Upper lobe of left lung (tissue), 6 donors: ENCODE results near the gene BARX2. TPM values are rescaled to one million over a fixed set of nuclear protein-coding genes. Genes with fewer than 3 reads are reported as not detected.

ENCODE experiments used
- ATAC-seq, 2 donors: fragments of 200-7000 bp; cut with Tn5 transposase; one replicate each; pipeline ENCODE4 v1.9.1; 2022; ENCODE audit warnings: mild to moderate bottlenecking in 2 of 2, moderate library complexity in 2 of 2; ENCODE audit not compliant: low FRiP score in 2 of 2
- DNase-seq, 2 donors: peaks; one replicate each; pipeline ENCODE4 v3.0.0-alpha.2; 2019 to 2020
- H3K27ac ChIP-seq, 4 donors: fragments of 200-600 bp; sonication (generic); one replicate each; pipeline ENCODE4 v1.5.1; 2016 to 2019
- H3K27me3 ChIP-seq, 4 donors: fragments of 200-600 bp; sonication (generic); one replicate each; pipeline ENCODE4 v1.5.1; 2017 to 2019
- H3K36me3 ChIP-seq, 4 donors: fragments of 200-600 bp; sonication (generic); one replicate each; pipeline ENCODE4 v1.5.1; 2016 to 2019
- H3K4me1 ChIP-seq, 4 donors: fragments of 200-600 bp; sonication (generic); one replicate each; pipeline ENCODE4 v1.5.1; 2018 to 2019
- H3K4me3 ChIP-seq, 4 donors: fragments of 200-600 bp; sonication (generic); one replicate each; pipeline ENCODE4 v1.5.1; 2017 to 2019; ENCODE audit warnings: mild to moderate bottlenecking in 2 of 4, moderate library complexity in 1 of 4
- H3K9me3 ChIP-seq, 4 donors: fragments of 200-600 bp; sonication (generic); one replicate each; pipeline ENCODE4 v1.5.1; 2018 to 2019
- CTCF ChIP-seq, 6 experiments: fragments of 450-650 bp in 4 of 6; fragments of 200-600 bp in 2 of 6; sonication (generic) in 2 of 6; IDR thresholded peaks; one replicate each; pipeline ENCODE4 v1.5.1; 2016 to 2019; ENCODE audit warnings: antibody characterized with exemption in 6 of 6
- EP300 ChIP-seq, 4 donors: sonication (generic); formaldehyde crosslinking; IDR thresholded peaks; one replicate each; pipeline ENCODE4 v1.5.1; 2017; ENCODE audit warnings: antibody characterized with exemption in 4 of 4, control low read depth in 2 of 4
- POLR2A ChIP-seq, 4 donors: fragments of 450-650 bp; IDR thresholded peaks; one replicate each; pipeline ENCODE4 v1.5.1; 2016 to 2017; ENCODE audit warnings: antibody characterized with exemption in 4 of 4, mild to moderate bottlenecking in 2 of 4
- POLR2AphosphoS5 ChIP-seq, 2 donors: sonication (generic); formaldehyde crosslinking; IDR thresholded peaks; one replicate each; pipeline ENCODE4 v1.5.1; 2017; ENCODE audit warnings: antibody characterized with exemption in 2 of 2
- WGBS, 2 donors: methylation state at CpG; one replicate each; pipeline ENCODE4 v1.1.5; 2017 to 2018; 5-methylcytosine and 5-hydroxymethylcytosine counted together
- total RNA-seq, 6 donors: library from RNA; depleted of rRNA in 4 of 6; stranded (reverse); fragments of >200 nt in 4 of 6; gene quantifications; one replicate each; pipeline versions ENCODE4 v1.1.0 to v1.2.1, GENCODE V29; 2016 to 2021
- donor health status: DM: no; HTN: no; CAD: no; lungs with moderate emphysema.
- donor health status: DM: no; HTN: yes; CAD: no; lungs with severe emphysema.

The BARX2 gene
- total RNA-seq, 6 donors from 2014 or later: 0.30 to 0.89 (median 0.30) TPM; not detected in 3

GRCh38 chr11:129404731-129405130 is 29.1 kb downstream of the BARX2 start:
- Histone ChIP-seq H3K36me3 (no peaks in the 10 kb centered on the region), H3K9me3 (no peaks in the 10 kb centered on the region), H3K27me3 (no peaks in the 10 kb centered on the region), H3K27ac (no peak overlapping the region), H3K4me3 (no peak overlapping the region), H3K4me1 (no peaks in the 10 kb centered on the region)
- TF ChIP-seq CTCF (IDR thresholded peaks at IDR 0.05) (no peak), POLR2AphosphoS5 (IDR thresholded peaks at IDR 0.05) (no peak), EP300 (IDR thresholded peaks at IDR 0.05) (no peak), POLR2A (IDR thresholded peaks at IDR 0.05) (no peak)
- DNase-seq (no peak), ATAC-seq (no peak)
- 61 to 76% methylated on average over 4 of the region's 4 CpGs for WGBS, 2 donors

GRCh38 chr11:129408865-129409444 is 33.3 kb downstream of the BARX2 start:
- no peak for ATAC-seq
- Histone ChIP-seq H3K36me3 (no peaks in the 10 kb centered on the region), H3K4me1 (no peaks in the 10 kb centered on the region), H3K27me3 (no peaks in the 10 kb centered on the region), H3K9me3 (no peaks in the 10 kb centered on the region), H3K27ac (no peak overlapping the region), H3K4me3 (no peak overlapping the region)
- no peak for TF ChIP-seq CTCF (IDR thresholded peaks at IDR 0.05)
- TF ChIP-seq POLR2AphosphoS5 (IDR thresholded peaks at IDR 0.05): no peak
- no peak for TF ChIP-seq POLR2A (IDR thresholded peaks at IDR 0.05)
- no peak for TF ChIP-seq EP300 (IDR thresholded peaks at IDR 0.05)
- DNase-seq: no peak
- 75 to 78% methylated on average over 5 of the region's 5 CpGs for WGBS, 2 donors

GRCh38 chr11:129410395-129410960 is 34.8 kb downstream of the BARX2 start:
- Histone ChIP-seq H3K27me3 (no peaks in the 10 kb centered on the region), H3K9me3 (no peaks in the 10 kb centered on the region), H3K27ac (no peak overlapping the region), H3K36me3 (no peaks in the 10 kb centered on the region), H3K4me3 (no peak overlapping the region), H3K4me1 (no peaks in the 10 kb centered on the region)
- 61 to 74% methylated on average over 3 of the region's 3 CpGs for WGBS, 2 donors
- TF ChIP-seq POLR2A (IDR thresholded peaks at IDR 0.05) (no peak), POLR2AphosphoS5 (IDR thresholded peaks at IDR 0.05) (no peak), CTCF (IDR thresholded peaks at IDR 0.05) (no peak), EP300 (IDR thresholded peaks at IDR 0.05) (no peak)
- no peak for DNase-seq
- no peak for ATAC-seq

- Histone ChIP-seq H3K4me3 (no peak overlapping the region), H3K27me3 (no peaks in the 10 kb centered on the region), H3K9me3 (no peaks in the 10 kb centered on the region), H3K4me1 (no peaks in the 10 kb centered on the region), H3K36me3 (no peaks in the 10 kb centered on the region), H3K27ac (no peak overlapping the region)
- DNase-seq: no peak
- TF ChIP-seq POLR2A (IDR thresholded peaks at IDR 0.05): no peak
- no peak for TF ChIP-seq POLR2AphosphoS5 (IDR thresholded peaks at IDR 0.05)
- no peak for TF ChIP-seq CTCF (IDR thresholded peaks at IDR 0.05)
- TF ChIP-seq EP300 (IDR thresholded peaks at IDR 0.05): no peak
- whole genome bisulfite sequencing, 2 donors: 59 to 60% methylated on average over 4 of the region's 4 CpGs
- ATAC-seq: no peak
Observed at GRCh38 chr11:129412494-129412893, 36.8 kb downstream of the BARX2 start.
